ENCODE data around the gene TMPRSS5. TPM values are rescaled to one million over a fixed set of nuclear protein-coding genes. Genes with fewer than 3 reads are reported as not detected.

TMPRSS5 gene
- total RNA-seq, 1 donor from 2014 or later, result not detected

DNA sequence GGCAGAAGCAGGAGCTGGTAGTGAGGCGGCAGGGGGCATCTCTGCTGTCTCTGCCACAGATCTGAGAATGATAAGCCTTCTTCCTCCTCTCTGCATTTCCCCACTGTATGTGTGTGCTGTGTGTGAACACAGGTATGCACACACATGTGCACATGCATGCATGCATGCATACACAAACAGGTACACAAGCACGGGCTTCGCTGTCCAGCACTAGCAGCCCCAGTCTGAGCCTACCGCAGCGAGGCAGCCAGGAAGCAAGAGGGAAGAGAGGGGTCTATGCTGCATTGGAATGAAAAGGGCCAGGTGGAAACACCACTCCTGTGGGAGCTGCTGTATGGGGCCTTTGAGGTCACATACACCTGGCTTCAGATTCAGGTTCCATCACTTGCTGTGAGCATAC, 62.4 kb downstream of the TMPRSS5 start:
- H3K4me3 Mint-ChIP-seq, result no peak overlapping the region

DNA sequence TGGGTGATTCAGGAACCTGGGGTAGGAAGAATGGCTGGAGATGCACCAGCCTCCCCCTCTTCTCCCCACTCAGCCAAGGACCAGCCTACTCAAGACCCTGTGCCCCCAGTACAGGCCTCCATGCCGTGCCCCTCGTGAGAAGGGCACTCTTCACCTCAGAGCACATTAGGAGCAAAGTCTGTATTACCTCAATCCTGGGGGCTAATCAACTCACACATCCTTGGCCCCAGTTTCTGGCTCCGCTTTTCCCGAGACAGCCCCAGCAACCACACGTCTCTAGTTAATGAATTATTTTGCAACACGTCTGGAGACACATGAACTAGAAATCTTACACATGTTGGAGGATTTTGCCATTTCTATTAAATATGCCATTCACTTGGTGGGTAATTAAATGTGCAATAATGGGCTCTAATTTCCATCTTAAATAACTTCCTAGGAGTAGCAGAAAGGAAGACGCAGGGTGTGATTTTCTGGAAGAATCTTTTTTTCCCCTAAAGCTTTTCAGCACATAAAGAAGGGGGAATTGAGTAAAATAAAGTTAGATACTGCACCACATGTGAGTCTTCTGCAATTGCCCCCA, 63.0 kb downstream of the TMPRSS5 start:
- H3K27me3 Mint-ChIP-seq (ENCODE audit: insufficient read depth, low read depth), result no peaks in the 10 kb centered on the region
- no peak overlapping the region for H3K4me2 ChIP-seq
- H3K9ac ChIP-seq, result no peak overlapping the region
- H3K79me2 ChIP-seq (ENCODE audit: low read depth), result no peaks in the 10 kb centered on the region
- no peaks in the 10 kb centered on the region for H3K4me1 ChIP-seq
- H3K4me1 Mint-ChIP-seq, result peaks cover 2% of the 10 kb centered on the region
- H3F3A ChIP-seq (ENCODE audit: low read depth), result no peaks in the 10 kb centered on the region
- H3K36me3 ChIP-seq, result no peaks in the 10 kb centered on the region
- H4K20me1 ChIP-seq (ENCODE audit: low read depth), result no peaks in the 10 kb centered on the region
- no peak overlapping the region for H3K4me3 ChIP-seq
- H3K27ac Mint-ChIP-seq, result no peak overlapping the region
- H3K9me3 ChIP-seq (ENCODE audit: low read depth), result no peaks in the 10 kb centered on the region
- TF ChIP-seq EZH2 (IDR thresholded peaks at IDR 0.05) (no peak), EZH2phosphoT487 (IDR thresholded peaks at IDR 0.05) (no peak)
- TF ChIP-seq, protein P1, sequence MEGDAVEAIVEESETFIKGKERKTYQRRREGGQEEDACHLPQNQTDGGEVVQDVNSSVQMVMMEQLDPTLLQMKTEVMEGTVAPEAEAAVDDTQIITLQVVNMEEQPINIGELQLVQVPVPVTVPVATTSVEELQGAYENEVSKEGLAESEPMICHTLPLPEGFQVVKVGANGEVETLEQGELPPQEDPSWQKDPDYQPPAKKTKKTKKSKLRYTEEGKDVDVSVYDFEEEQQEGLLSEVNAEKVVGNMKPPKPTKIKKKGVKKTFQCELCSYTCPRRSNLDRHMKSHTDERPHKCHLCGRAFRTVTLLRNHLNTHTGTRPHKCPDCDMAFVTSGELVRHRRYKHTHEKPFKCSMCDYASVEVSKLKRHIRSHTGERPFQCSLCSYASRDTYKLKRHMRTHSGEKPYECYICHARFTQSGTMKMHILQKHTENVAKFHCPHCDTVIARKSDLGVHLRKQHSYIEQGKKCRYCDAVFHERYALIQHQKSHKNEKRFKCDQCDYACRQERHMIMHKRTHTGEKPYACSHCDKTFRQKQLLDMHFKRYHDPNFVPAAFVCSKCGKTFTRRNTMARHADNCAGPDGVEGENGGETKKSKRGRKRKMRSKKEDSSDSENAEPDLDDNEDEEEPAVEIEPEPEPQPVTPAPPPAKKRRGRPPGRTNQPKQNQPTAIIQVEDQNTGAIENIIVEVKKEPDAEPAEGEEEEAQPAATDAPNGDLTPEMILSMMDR (IDR thresholded peaks at IDR 0.05), result no peak
- H3K9me3 Mint-ChIP-seq, result peaks cover 5% of the 10 kb centered on the region
- no peak overlapping the region for H3K4me3 Mint-ChIP-seq
- H2AFZ ChIP-seq (replicated peaks), result no peak overlapping the region
- H3K36me3 Mint-ChIP-seq, result no peaks in the 10 kb centered on the region
- DNase-seq (ENCODE audit: low spot score), result no peak
- no peak overlapping the region for H3K27ac ChIP-seq
- H3K27me3 ChIP-seq, result no peaks in the 10 kb centered on the region

More for the DNA sequence above, 62.4 kb downstream of the TMPRSS5 start:
- Histone ChIP-seq H3K4me3 (no peak overlapping the region), H3K36me3 (no peaks in the 10 kb centered on the region), H3K4me2 (no peak overlapping the region), H2AFZ (replicated peaks) (no peak overlapping the region), H3K4me1 (no peaks in the 10 kb centered on the region), H3K27ac (no peak overlapping the region), H3F3A (ENCODE audit: low read depth) (no peaks in the 10 kb centered on the region), H3K27me3 (no peaks in the 10 kb centered on the region), H3K79me2 (ENCODE audit: low read depth) (no peaks in the 10 kb centered on the region), H4K20me1 (ENCODE audit: low read depth) (no peaks in the 10 kb centered on the region), H3K9ac (no peak overlapping the region), H3K9me3 (ENCODE audit: low read depth) (no peaks in the 10 kb centered on the region)
- Mint-ChIP-seq H3K36me3 (no peaks in the 10 kb centered on the region), H3K27ac (no peak overlapping the region), H3K9me3 (peaks cover 5% of the 10 kb centered on the region), H3K27me3 (ENCODE audit: insufficient read depth, low read depth) (no peaks in the 10 kb centered on the region), H3K4me1 (peaks cover 2% of the 10 kb centered on the region)
- no peak for DNase-seq (ENCODE audit: low spot score)
- TF ChIP-seq, protein P1 (IDR thresholded peaks at IDR 0.05), result no peak
- TF ChIP-seq EZH2phosphoT487 (IDR thresholded peaks at IDR 0.05) (no peak), EZH2 (IDR thresholded peaks at IDR 0.05) (no peak)

DNA sequence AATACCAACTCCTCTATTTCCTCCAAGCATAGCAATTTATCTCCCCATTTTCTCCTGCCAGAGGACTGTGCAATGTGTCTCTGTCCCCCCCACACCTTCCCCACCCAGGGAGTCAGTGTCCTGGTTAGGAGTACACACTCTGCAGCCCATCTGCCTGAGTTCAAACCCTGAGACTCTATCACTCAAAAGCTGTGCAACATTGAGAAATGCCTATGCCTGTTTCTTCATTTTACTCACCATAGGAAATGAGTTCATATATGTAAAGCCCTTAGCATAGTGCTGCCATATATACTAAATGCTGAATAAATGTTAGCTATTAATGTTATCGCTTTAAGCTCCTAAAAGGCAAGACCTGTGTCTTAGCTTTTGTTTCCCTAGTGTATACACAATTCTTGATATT, 64.0 kb downstream of the TMPRSS5 start:
- no peak for TF ChIP-seq EZH2phosphoT487 (IDR thresholded peaks at IDR 0.05)
- TF ChIP-seq, protein P1 (IDR thresholded peaks at IDR 0.05), result no peak
- no peak for TF ChIP-seq EZH2 (IDR thresholded peaks at IDR 0.05)
- no peaks in the 10 kb centered on the region for H3K79me2 ChIP-seq (ENCODE audit: low read depth)
- no peaks in the 10 kb centered on the region for H3K27me3 ChIP-seq
- Mint-ChIP-seq H3K4me1 (peaks cover 3% of the 10 kb centered on the region), H3K4me3 (no peak overlapping the region), H3K27me3 (ENCODE audit: insufficient read depth, low read depth) (no peaks in the 10 kb centered on the region), H3K9me3 (no peaks in the 10 kb centered on the region), H3K27ac (no peak overlapping the region), H3K36me3 (no peaks in the 10 kb centered on the region)
- no peaks in the 10 kb centered on the region for H3K4me1 ChIP-seq
- H2AFZ ChIP-seq (replicated peaks), result no peak overlapping the region
- no peak overlapping the region for H3K9ac ChIP-seq
- no peak overlapping the region for H3K27ac ChIP-seq
- H3K9me3 ChIP-seq (ENCODE audit: low read depth), result no peaks in the 10 kb centered on the region
- no peak overlapping the region for H3K4me2 ChIP-seq
- H3F3A ChIP-seq (ENCODE audit: low read depth), result no peaks in the 10 kb centered on the region
- no peaks in the 10 kb centered on the region for H4K20me1 ChIP-seq (ENCODE audit: low read depth)
- H3K4me3 ChIP-seq, result no peak overlapping the region
- no peak for DNase-seq (ENCODE audit: low spot score)
- H3K36me3 ChIP-seq, result no peaks in the 10 kb centered on the region
